Pulmonary artery endothelial cell (primary cell): Measurements from ENCODE around the gene UBAC1. TPM values are rescaled to one million over a fixed set of nuclear protein-coding genes. Genes with fewer than 3 reads are reported as not detected.
A peak's percentile ranks its signal among the peaks of the same experiment; 100 is the strongest.
"Not testable (repeated sequence)": the region's sequence is repeated elsewhere in the genome, so short reads cannot be mapped to it uniquely, and the experiment has no call there.

Experiments used
- DNase-seq: peaks from one replicate; pipeline ENCODE4 v3.0.0-alpha.2; 2011; ENCODE audit warnings: low read depth, low spot score
- total RNA-seq: library from RNA; depleted of rRNA; stranded (reverse); fragments of >200 nt; gene quantifications from 2 replicates; pipeline ENCODE4 v1.2.3, GENCODE V29; 2014

UBAC1 gene
- total RNA-seq, 1 donor from 2014 or later = 38.5 TPM

- not testable (repeated sequence) for DNase-seq
Measured at GRCh38 chr9:135943604-135944003, 17.6 kb downstream of the UBAC1 start.

- no peak for DNase-seq
Measured at GRCh38 chr9:135941288-135941995, 19.7 kb downstream of the UBAC1 start.

GRCh38 chr9:135939351-135940265, 21.6 kb downstream of the UBAC1 start:
- DNase-seq = no peak

GRCh38 chr9:135937521-135938489, 23.4 kb downstream of the UBAC1 start:
- no peak for DNase-seq

- DNase-seq = no peak
Measured at GRCh38 chr9:135933114-135933513, 28.1 kb downstream of the UBAC1 start.

GRCh38 chr9:135932656-135933055, 28.5 kb downstream of the UBAC1 start:
- no peak for DNase-seq

GRCh38 chr9:135931349-135931820, 29.8 kb downstream of the UBAC1 start:
- no peak for DNase-seq

- no peak for DNase-seq
Measured at GRCh38 chr9:135930446-135931345, 30.5 kb downstream of the UBAC1 start.

GRCh38 chr9:135929656-135930445, 31.3 kb downstream of the UBAC1 start:
- no peak for DNase-seq

GRCh38 chr9:135928731-135929655, 32.2 kb downstream of the UBAC1 start:
- no peak for DNase-seq

GRCh38 chr9:135928074-135928730, 33.0 kb downstream of the UBAC1 start:
- DNase-seq = no peak

- DNase-seq = no peak
Measured at GRCh38 chr9:135927195-135928013, 33.8 kb downstream of the UBAC1 start.

- DNase-seq = peak; percentile 24
Measured at GRCh38 chr9:135926402-135927194, 34.6 kb downstream of the UBAC1 start.

- DNase-seq = no peak
Measured at GRCh38 chr9:135925496-135926133, 35.6 kb downstream of the UBAC1 start.

- no peak for DNase-seq
Measured at GRCh38 chr9:135924628-135925338, 36.4 kb downstream of the UBAC1 start.
